ENCODE data around the gene SH3RF3. TPM values are rescaled to one million over a fixed set of nuclear protein-coding genes. Genes with fewer than 3 reads are reported as not detected.

The SH3RF3 gene
- total RNA-seq, 1 experiment from 2014 or later: 1.0 TPM

DNA sequence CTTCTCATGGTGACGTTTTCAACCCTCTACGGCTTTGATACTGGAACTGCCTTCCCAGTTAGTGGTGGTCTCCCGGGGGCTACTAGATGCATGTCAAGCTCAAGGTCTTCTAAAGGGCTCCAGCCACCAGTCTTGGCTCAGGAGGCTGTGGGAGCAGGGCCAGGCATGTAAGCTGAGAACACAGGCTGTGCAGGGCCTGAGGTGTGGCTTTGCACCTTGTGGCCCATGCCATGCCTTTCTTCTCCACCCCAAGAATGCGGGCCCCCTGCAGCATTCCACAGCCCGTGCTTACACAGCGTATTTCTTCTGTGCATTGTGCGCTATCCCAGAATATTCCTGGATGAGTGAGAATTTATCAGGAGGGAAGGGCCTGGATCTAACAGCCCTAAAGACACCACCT is 339.9 kb downstream of the SH3RF3 start:
- Mint-ChIP-seq H3K27ac (no peak overlapping the region), H3K4me1 (peaks cover 4% of the 10 kb centered on the region; the same call in 1 of the 2 replicates), H3K4me3 (no peak overlapping the region), H3K9me3 (no peaks in the 10 kb centered on the region), H3K27me3 (ENCODE audit: low read depth) (no peaks in the 10 kb centered on the region), H3K36me3 (no peaks in the 10 kb centered on the region)
- DNase-seq (ENCODE audit: low spot score) (no peak), ATAC-seq (no peak)
- CTCF ChIA-PET: interaction anchor here (0.9 to 1.4 kb wide), 2 partner anchors 25 to 267 kb away, joined by 3 to 4 read pairs; no protein-coding TSS in a partner anchor
- no peak for TF ChIP-seq ZNF532 (CRISPR knock-in tag; IDR thresholded peaks at IDR 0.05; ENCODE audit: borderline replicate concordance)
- POLR2A ChIA-PET: no interaction called here

GRCh38 chr2:109471658-109472057 is 342.7 kb downstream of the SH3RF3 start:
- Mint-ChIP-seq H3K9me3 (no peaks in the 10 kb centered on the region), H3K27me3 (ENCODE audit: low read depth) (no peaks in the 10 kb centered on the region), H3K27ac (no peak overlapping the region), H3K36me3 (no peaks in the 10 kb centered on the region), H3K4me3 (no peak overlapping the region), H3K4me1 (peaks cover 4% of the 10 kb centered on the region; the same call in 1 of the 2 replicates)
- CTCF ChIA-PET: interaction anchor here (1.6 kb wide), 1 partner anchor 38 kb away, joined by 10 read pairs; no protein-coding TSS in a partner anchor
- ATAC-seq (no peak), DNase-seq (ENCODE audit: low spot score) (no peak)
- TF ChIP-seq SMAD4 (CRISPR knock-in tag; IDR thresholded peaks at IDR 0.05) (no peak), HMGA2 (CRISPR knock-in tag; IDR thresholded peaks at IDR 0.05) (no peak), ZNF317 (CRISPR knock-in tag; IDR thresholded peaks at IDR 0.05; ENCODE audit: borderline replicate concordance, low read depth) (no peak), ZNF263 (CRISPR knock-in tag; IDR thresholded peaks at IDR 0.05; ENCODE audit: low read depth) (no peak), OVOL2 (CRISPR knock-in tag; IDR thresholded peaks at IDR 0.05; ENCODE audit: borderline replicate concordance) (no peak), ZNF232 (CRISPR knock-in tag; IDR thresholded peaks at IDR 0.05) (no peak), HMGXB4 (CRISPR knock-in tag; IDR thresholded peaks at IDR 0.05) (no peak), E2F4 (CRISPR knock-in tag; IDR thresholded peaks at IDR 0.05; ENCODE audit: borderline replicate concordance, low read depth) (no peak), TP53 (CRISPR knock-in tag; IDR thresholded peaks at IDR 0.05) (no peak)
- TF ChIP-seq, protein P1, sequence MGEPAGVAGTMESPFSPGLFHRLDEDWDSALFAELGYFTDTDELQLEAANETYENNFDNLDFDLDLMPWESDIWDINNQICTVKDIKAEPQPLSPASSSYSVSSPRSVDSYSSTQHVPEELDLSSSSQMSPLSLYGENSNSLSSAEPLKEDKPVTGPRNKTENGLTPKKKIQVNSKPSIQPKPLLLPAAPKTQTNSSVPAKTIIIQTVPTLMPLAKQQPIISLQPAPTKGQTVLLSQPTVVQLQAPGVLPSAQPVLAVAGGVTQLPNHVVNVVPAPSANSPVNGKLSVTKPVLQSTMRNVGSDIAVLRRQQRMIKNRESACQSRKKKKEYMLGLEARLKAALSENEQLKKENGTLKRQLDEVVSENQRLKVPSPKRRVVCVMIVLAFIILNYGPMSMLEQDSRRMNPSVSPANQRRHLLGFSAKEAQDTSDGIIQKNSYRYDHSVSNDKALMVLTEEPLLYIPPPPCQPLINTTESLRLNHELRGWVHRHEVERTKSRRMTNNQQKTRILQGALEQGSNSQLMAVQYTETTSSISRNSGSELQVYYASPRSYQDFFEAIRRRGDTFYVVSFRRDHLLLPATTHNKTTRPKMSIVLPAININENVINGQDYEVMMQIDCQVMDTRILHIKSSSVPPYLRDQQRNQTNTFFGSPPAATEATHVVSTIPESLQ (CRISPR knock-in tag; IDR thresholded peaks at IDR 0.05): no peak
- TF ChIP-seq, protein P2, sequence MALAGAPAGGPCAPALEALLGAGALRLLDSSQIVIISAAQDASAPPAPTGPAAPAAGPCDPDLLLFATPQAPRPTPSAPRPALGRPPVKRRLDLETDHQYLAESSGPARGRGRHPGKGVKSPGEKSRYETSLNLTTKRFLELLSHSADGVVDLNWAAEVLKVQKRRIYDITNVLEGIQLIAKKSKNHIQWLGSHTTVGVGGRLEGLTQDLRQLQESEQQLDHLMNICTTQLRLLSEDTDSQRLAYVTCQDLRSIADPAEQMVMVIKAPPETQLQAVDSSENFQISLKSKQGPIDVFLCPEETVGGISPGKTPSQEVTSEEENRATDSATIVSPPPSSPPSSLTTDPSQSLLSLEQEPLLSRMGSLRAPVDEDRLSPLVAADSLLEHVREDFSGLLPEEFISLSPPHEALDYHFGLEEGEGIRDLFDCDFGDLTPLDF (CRISPR knock-in tag; IDR thresholded peaks at IDR 0.05): no peak
- TF ChIP-seq, protein P3, sequence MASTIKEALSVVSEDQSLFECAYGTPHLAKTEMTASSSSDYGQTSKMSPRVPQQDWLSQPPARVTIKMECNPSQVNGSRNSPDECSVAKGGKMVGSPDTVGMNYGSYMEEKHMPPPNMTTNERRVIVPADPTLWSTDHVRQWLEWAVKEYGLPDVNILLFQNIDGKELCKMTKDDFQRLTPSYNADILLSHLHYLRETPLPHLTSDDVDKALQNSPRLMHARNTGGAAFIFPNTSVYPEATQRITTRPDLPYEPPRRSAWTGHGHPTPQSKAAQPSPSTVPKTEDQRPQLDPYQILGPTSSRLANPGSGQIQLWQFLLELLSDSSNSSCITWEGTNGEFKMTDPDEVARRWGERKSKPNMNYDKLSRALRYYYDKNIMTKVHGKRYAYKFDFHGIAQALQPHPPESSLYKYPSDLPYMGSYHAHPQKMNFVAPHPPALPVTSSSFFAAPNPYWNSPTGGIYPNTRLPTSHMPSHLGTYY (CRISPR knock-in tag; IDR thresholded peaks at IDR 0.05): no peak
- POLR2A ChIA-PET: no interaction called here

Measured in WTC11 (cell line).